GM12874 (cell line): ENCODE measurements around the gene TEAD1.

ENCODE experiments used
- TF ChIP-seq, protein P1 (sequence below): IDR thresholded peaks from 2 replicates; pipeline ENCODE4 v1.5.1; 2011; ENCODE audit warnings: low read depth, mild to moderate bottlenecking, control low read depth, low read length, moderate library complexity; ENCODE audit not compliant: insufficient read depth

The TEAD1 gene

GRCh38 chr11:12762278-12762677 is 88.1 kb downstream of the TEAD1 start:
- TF ChIP-seq, protein P1, sequence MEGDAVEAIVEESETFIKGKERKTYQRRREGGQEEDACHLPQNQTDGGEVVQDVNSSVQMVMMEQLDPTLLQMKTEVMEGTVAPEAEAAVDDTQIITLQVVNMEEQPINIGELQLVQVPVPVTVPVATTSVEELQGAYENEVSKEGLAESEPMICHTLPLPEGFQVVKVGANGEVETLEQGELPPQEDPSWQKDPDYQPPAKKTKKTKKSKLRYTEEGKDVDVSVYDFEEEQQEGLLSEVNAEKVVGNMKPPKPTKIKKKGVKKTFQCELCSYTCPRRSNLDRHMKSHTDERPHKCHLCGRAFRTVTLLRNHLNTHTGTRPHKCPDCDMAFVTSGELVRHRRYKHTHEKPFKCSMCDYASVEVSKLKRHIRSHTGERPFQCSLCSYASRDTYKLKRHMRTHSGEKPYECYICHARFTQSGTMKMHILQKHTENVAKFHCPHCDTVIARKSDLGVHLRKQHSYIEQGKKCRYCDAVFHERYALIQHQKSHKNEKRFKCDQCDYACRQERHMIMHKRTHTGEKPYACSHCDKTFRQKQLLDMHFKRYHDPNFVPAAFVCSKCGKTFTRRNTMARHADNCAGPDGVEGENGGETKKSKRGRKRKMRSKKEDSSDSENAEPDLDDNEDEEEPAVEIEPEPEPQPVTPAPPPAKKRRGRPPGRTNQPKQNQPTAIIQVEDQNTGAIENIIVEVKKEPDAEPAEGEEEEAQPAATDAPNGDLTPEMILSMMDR, result no peak

- TF ChIP-seq, protein P1, result no peak
Measured at GRCh38 chr11:12762696-12763324, 88.6 kb downstream of the TEAD1 start.

GRCh38 chr11:12764187-12764914 is 90.1 kb downstream of the TEAD1 start:
- TF ChIP-seq, protein P1, result no peak

DNA sequence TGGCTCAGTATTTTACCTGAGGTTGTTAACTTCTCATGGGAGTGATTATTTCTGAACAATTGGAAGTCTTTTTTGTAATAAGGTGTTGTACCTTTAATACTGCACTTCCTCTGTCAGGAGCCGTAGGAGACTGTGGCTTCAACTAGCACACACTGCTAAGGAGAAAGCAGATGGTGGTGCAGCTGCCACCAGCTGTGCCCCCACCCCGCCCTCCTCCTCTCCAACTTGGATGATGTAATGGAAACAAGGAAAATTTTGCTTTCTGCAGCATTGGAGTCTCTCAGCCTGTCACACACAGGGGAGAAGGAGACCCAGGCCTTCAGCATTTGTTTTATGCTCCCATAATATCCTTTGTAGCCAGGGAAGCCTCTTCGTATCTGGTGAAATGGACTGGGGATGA is 91.2 kb downstream of the TEAD1 start:
- TF ChIP-seq, protein P1, result no peak

DNA sequence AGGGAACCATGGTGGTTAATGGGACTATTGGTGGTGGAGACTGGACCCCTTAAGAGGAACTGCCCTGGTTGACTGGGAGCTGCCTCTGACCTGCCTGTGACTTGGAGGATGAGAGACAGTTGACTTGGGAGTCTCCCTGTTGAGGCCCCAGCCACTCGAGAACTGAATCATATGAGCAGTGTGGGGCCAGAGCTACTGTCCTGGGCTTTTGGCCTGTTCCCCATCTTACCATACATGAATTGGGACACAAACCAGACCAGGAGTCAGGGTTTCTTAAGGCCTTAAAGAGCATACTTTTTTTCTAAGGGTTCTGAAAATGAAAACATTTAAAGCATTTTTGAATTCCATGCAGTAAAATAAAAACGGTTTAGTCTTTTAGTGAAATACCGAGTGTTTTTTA is 92.8 kb downstream of the TEAD1 start:
- TF ChIP-seq, protein P1, result no peak

- TF ChIP-seq, protein P1, result no peak
Measured at GRCh38 chr11:12767577-12767976, 93.4 kb downstream of the TEAD1 start.

GRCh38 chr11:12768726-12769673 is 94.8 kb downstream of the TEAD1 start:
- TF ChIP-seq, protein P1, result no peak
